Measurements from ENCODE around the gene ITGB1. TPM values are rescaled to one million over a fixed set of nuclear protein-coding genes. Genes with fewer than 3 reads are reported as not detected.
A peak's percentile ranks its signal among the peaks of the same experiment; 100 is the strongest.

The ITGB1 gene
- total and polyA plus RNA-seq, 9 of the 15 experiments (the other 6 are each of a cell fraction or from before 2014, with no cell fraction given), result 40.2 to 194 (median 155) TPM

DNA sequence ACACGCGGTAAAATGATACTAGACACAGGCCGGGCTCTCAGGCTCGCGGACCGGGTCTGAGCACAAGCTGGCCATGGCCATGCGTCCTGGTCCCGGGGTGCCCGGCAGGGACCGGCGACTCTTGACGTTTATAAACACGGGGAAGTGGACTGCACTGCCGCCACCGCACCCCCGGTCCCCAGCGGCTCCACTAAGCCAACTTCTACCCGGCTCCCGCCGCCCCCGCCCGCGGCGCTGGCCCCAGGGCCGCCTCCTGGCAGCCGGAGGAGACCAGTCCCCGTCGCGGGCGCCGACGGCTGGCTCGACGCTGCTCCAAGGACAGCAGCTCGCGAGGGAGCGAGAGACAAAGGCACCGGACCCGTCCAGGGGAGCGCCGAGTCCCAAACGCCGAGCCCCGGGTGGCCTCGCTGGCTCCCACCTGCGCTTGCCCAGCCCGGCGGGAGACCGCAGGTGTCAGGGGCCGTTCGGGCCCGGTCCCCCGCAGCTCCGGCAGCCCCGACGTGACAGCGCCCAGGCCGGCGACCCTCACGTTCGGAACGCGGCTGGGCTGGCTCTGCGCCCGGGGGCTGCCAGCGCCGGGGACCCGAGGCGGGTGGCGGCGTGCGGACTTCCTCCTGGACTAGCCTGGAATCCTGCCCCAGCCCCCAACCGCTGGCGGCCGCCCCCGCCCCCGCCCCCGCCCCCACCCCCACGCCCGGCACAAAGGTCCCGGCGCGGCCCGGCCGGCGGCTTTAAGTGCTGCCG, 517 bp downstream of the ITGB1 start (continued):
- TF ChIP-seq HDAC1 (IDR thresholded peaks at IDR 0.05) (peak in 1 of 2 experiments; percentile 38; a peak in 1 of 4 replicates), ZNF766 (CRISPR knock-in tag; conservative IDR thresholded peaks at IDR 0.05) (no peak; the same call in 1 of the 2 replicates), CBFB (CRISPR knock-in tag; IDR thresholded peaks at IDR 0.05) (no peak), TCF7L2 (IDR thresholded peaks at IDR 0.05; ENCODE audit: low read depth, low read length) (no peak), NR2F6 (CRISPR knock-in tag; IDR thresholded peaks at IDR 0.05) (no peak), ELF1 (tag; IDR thresholded peaks at IDR 0.05) (no peak), TCF7 (IDR thresholded peaks at IDR 0.05; ENCODE audit: borderline replicate concordance) (no peak), ZNF146 (CRISPR knock-in tag; IDR thresholded peaks at IDR 0.05; ENCODE audit: unreplicated experiment) (no peak), ELK1 (CRISPR knock-in tag; IDR thresholded peaks at IDR 0.05) (no peak), ERF (CRISPR knock-in tag; IDR thresholded peaks at IDR 0.05) (peak; percentile 26; the same call in 1 of the 2 replicates), CHD2 (IDR thresholded peaks at IDR 0.05; ENCODE audit: low read depth, low read length) (no peak), RBFOX2 (IDR thresholded peaks at IDR 0.05; ENCODE audit: low read depth, low read length) (no peak; the same call in none of the 2 replicates), ZNF830 (CRISPR knock-in tag; IDR thresholded peaks at IDR 0.05) (no peak), HMGN3 (IDR thresholded peaks at IDR 0.05; ENCODE audit: borderline replicate concordance, extremely low read depth, insufficient read length, low read depth, low read length) (no peak), OTX1 (CRISPR knock-in tag; IDR thresholded peaks at IDR 0.05) (no peak), FOXK2 (conservative IDR thresholded peaks at IDR 0.05 in 1 of 2, IDR thresholded peaks at IDR 0.05 in 1 of 2; ENCODE audit: low read depth in 2 of 2) (peak in 1 of 2 experiments; percentile 58; a peak in 2 of 4 replicates), SAP30 (IDR thresholded peaks at IDR 0.05; ENCODE audit: borderline replicate concordance, insufficient read depth, low read depth, low read length, poor library complexity, severe bottlenecking) (no peak), DMBX1 (CRISPR knock-in tag; IDR thresholded peaks at IDR 0.05; ENCODE audit: borderline replicate concordance) (no peak), ILK (tag; IDR thresholded peaks at IDR 0.05; ENCODE audit: borderline replicate concordance, low read depth) (no peak), BHLHE40 (IDR thresholded peaks at IDR 0.05; ENCODE audit: low read length) (no peak), CEBPZ (IDR thresholded peaks at IDR 0.05; ENCODE audit: borderline replicate concordance, low read depth, low read length) (no peak)
- TF ChIP-seq, protein P1, sequence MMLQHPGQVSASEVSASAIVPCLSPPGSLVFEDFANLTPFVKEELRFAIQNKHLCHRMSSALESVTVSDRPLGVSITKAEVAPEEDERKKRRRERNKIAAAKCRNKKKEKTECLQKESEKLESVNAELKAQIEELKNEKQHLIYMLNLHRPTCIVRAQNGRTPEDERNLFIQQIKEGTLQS (IDR thresholded peaks at IDR 0.05), result no peak
- TF ChIP-seq, protein P1 (CRISPR knock-in tag; conservative IDR thresholded peaks at IDR 0.05), result no peak
